HEK293T (cell line): Measurements from ENCODE around the gene JAML.

ENCODE experiments used
- CTCF ChIA-PET: fragments of 350-600 bp; formaldehyde crosslinking; extraction: SDS; loops from one replicate; lab custom pipeline; 2021; ENCODE audit warnings: antibody characterized with exemption, inconsistent platforms; lab: Yijun Ruan, JAX
- POLR2A ChIA-PET: fragments of 350-600 bp; formaldehyde crosslinking; extraction: SDS; loops from one replicate; lab custom pipeline; 2020; ENCODE audit warnings: antibody characterized with exemption, inconsistent platforms; lab: Yijun Ruan, JAX
- DNase-seq: peaks from one replicate; pipeline ENCODE4 v3.0.0; 2012; ENCODE audit warnings: mixed read lengths; ENCODE audit errors: extremely low spot score
- ARNT ChIP-seq: fragments of 450-650 bp; IDR thresholded peaks from 2 replicates; pipeline ENCODE4 v1.6.1; 2017; ENCODE audit warnings: mild to moderate bottlenecking
- BHLHE40 ChIP-seq: fragments of 450-650 bp; IDR thresholded peaks from 2 replicates; pipeline ENCODE4 v1.6.1; 2016; ENCODE audit warnings: mild to moderate bottlenecking, moderate library complexity, borderline replicate concordance
- CTBP1 ChIP-seq: fragments of 450-650 bp; IDR thresholded peaks from 2 replicates; pipeline ENCODE4 v1.6.1; 2016; ENCODE audit warnings: borderline replicate concordance
- ELF4 ChIP-seq: fragments of 450-650 bp; IDR thresholded peaks from 2 replicates; pipeline ENCODE4 v1.6.1; 2017; ENCODE audit warnings: antibody characterized with exemption
- FOXA1 ChIP-seq: fragments of 450-650 bp; IDR thresholded peaks from 2 replicates; pipeline ENCODE4 v1.6.1; 2016; ENCODE audit warnings: mild to moderate bottlenecking
- FOXK2 ChIP-seq: fragments of 450-650 bp; IDR thresholded peaks from 2 replicates; pipeline ENCODE4 v1.6.1; 2016; ENCODE audit warnings: mild to moderate bottlenecking
- FOXM1 ChIP-seq: fragments of 450-650 bp; IDR thresholded peaks from 2 replicates; pipeline ENCODE4 v1.6.1; 2017; ENCODE audit warnings: mild to moderate bottlenecking, borderline replicate concordance
- HDGF ChIP-seq: fragments of 450-650 bp; IDR thresholded peaks from 2 replicates; pipeline ENCODE4 v1.6.1; 2017; ENCODE audit warnings: antibody characterized with exemption, borderline replicate concordance
- L3MBTL2 ChIP-seq: fragments of 450-650 bp; conservative IDR thresholded peaks from 2 replicates; pipeline ENCODE4 v1.6.1; 2016; ENCODE audit warnings: mild to moderate bottlenecking
- LEF1 ChIP-seq: fragments of 450-650 bp; IDR thresholded peaks from 2 replicates; pipeline ENCODE4 v1.6.1; 2017; ENCODE audit warnings: mild to moderate bottlenecking, borderline replicate concordance
- NFRKB ChIP-seq: fragments of 450-650 bp; IDR thresholded peaks from 2 replicates; pipeline ENCODE4 v1.6.1; 2016; ENCODE audit warnings: mild to moderate bottlenecking, moderate library complexity
- PKNOX1 ChIP-seq: fragments of 450-650 bp; IDR thresholded peaks from 2 replicates; pipeline ENCODE4 v1.6.1; 2016
- SP1 ChIP-seq: fragments of 450-650 bp; IDR thresholded peaks from 2 replicates; pipeline ENCODE4 v1.6.1; 2017
- SUZ12 ChIP-seq: fragments of 450-650 bp; IDR thresholded peaks from 2 replicates; pipeline ENCODE4 v1.6.1; 2016; ENCODE audit warnings: mild to moderate bottlenecking
- TARDBP ChIP-seq: fragments of 450-650 bp; IDR thresholded peaks from 2 replicates; pipeline ENCODE4 v1.6.1; 2016
- ZNF384 ChIP-seq: fragments of 450-650 bp; IDR thresholded peaks from 2 replicates; pipeline ENCODE4 v1.6.1; 2016

Gene JAML

GRCh38 chr11:118243161-118243560 lies 18.4 kb upstream of the JAML start:
- ChIA-PET CTCF (no interaction called here), POLR2A (no interaction called here)
- no peak for DNase-seq
- TF ChIP-seq FOXK2 (no peak), NFRKB (no peak), PKNOX1 (no peak), TARDBP (no peak), ELF4 (no peak), ZNF384 (no peak), LEF1 (no peak), SP1 (no peak), L3MBTL2 (no peak), FOXM1 (no peak), SUZ12 (no peak), CTBP1 (no peak)

GRCh38 chr11:118241764-118242098 lies 16.9 kb upstream of the JAML start:
- CTCF ChIA-PET, result no interaction called here
- POLR2A ChIA-PET, result interaction anchor here (1.8 kb wide), 1 partner anchor 10 kb away, joined by 6 read pairs; the partner anchor contains the start of gene MPZL3
- TF ChIP-seq LEF1 (no peak), CTBP1 (no peak), TARDBP (no peak), ELF4 (no peak), ARNT (no peak)
- DNase-seq, result no peak

- TF ChIP-seq FOXK2, result no peak
- TF ChIP-seq SUZ12, result no peak
- no peak for TF ChIP-seq FOXM1
- TF ChIP-seq SP1, result no peak
- no peak for TF ChIP-seq BHLHE40
- TF ChIP-seq TARDBP, result no peak
- TF ChIP-seq ZNF384, result no peak
- no peak for TF ChIP-seq ARNT
- no peak for TF ChIP-seq CTBP1
- TF ChIP-seq PKNOX1, result no peak
- TF ChIP-seq HDGF, result no peak
- TF ChIP-seq NFRKB, result no peak
- TF ChIP-seq ELF4, result no peak
These were observed 16.4 kb upstream of the JAML start for GRCh38 chr11:118240999-118241763.

GRCh38 chr11:118239509-118240205 lies 14.8 kb upstream of the JAML start:
- ChIA-PET CTCF (no interaction called here), POLR2A (no interaction called here)
- TF ChIP-seq NFRKB (no peak), LEF1 (no peak), CTBP1 (no peak), TARDBP (no peak), HDGF (no peak), ZNF384 (no peak), PKNOX1 (no peak), ELF4 (no peak), BHLHE40 (no peak), FOXM1 (no peak), ARNT (no peak), SUZ12 (no peak), L3MBTL2 (no peak), SP1 (no peak), FOXA1 (no peak)
- no peak for DNase-seq

More at GRCh38 chr11:118240999-118241763, 16.4 kb upstream of the JAML start:
- no peak for DNase-seq
- ChIA-PET CTCF (interaction anchor here (0.7 kb wide), 1 partner anchor 21 kb away, joined by 5 read pairs; no protein-coding TSS in a partner anchor), POLR2A (interaction anchor here (1.8 kb wide), 1 partner anchor 11 kb away, joined by 6 read pairs; the partner anchor contains the start of gene MPZL3)

- no peak for DNase-seq
- TF ChIP-seq CTBP1 (no peak), LEF1 (no peak), NFRKB (no peak), FOXM1 (no peak), SP1 (no peak), BHLHE40 (no peak), PKNOX1 (no peak), FOXA1 (no peak), FOXK2 (no peak), ARNT (no peak), L3MBTL2 (no peak), ELF4 (no peak), SUZ12 (no peak), ZNF384 (no peak), TARDBP (no peak), HDGF (no peak)
- ChIA-PET POLR2A (no interaction called here), CTCF (no interaction called here)
These were observed 14.1 kb upstream of the JAML start for GRCh38 chr11:118238929-118239328.
